GM12891 (cell line): Measurements from ENCODE around the gene RBM20.

Experiments
- POLR2A ChIP-seq: IDR thresholded peaks from 2 replicates; pipeline ENCODE4 v1.6.1; 2011; ENCODE audit warnings: low read depth, low read length, control low read depth
- POLR2AphosphoS5 ChIP-seq: IDR thresholded peaks from 2 replicates; pipeline ENCODE4 v1.6.1; 2011; ENCODE audit warnings: low read depth, low read length, control low read depth
- POU2F2 ChIP-seq: IDR thresholded peaks from 2 replicates; pipeline ENCODE4 v1.6.1; 2011; ENCODE audit warnings: low read depth, mild to moderate bottlenecking, control low read depth, low read length, moderate library complexity
- SPI1 ChIP-seq: IDR thresholded peaks from 2 replicates; pipeline ENCODE4 v1.6.1; 2011; ENCODE audit warnings: low read depth, low read length, control low read depth
- TAF1 ChIP-seq: IDR thresholded peaks from 2 replicates; pipeline ENCODE4 v1.6.1; 2011; ENCODE audit warnings: low read depth, low read length, control low read depth

DNA sequence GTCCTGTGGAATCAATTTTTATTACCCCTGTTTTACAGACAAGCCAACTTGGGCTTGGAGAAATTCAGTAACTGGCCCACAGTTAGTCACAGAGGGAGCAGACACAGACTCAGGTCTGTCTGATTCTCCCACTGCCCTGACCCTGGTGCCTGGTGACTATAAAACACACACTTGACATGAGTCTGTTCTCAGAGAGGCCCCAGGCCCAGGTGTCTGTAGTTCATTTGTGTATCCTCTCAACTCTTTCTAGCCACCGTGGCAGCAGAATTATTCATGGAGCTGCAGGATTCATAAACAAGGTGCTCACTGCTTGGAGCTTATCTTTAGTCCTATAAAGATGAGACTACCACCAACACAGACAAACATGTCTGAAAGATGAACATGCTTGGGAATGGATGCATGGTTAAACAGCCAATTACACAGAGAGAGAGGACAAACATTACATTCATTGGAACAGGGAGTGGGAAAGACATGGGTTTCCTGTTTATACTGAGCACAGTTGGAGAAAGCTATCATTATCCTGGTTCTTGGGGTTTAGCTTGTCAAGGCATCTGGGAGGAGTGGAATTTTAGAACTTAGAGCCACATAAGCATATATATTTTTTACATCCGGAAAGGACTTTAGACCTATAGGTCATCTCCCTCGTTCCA is 148.5 kb downstream of the RBM20 start:
- no peak for TF ChIP-seq SPI1
- no peak for TF ChIP-seq POLR2A
- no peak for TF ChIP-seq POLR2AphosphoS5
- no peak for TF ChIP-seq TAF1
- TF ChIP-seq POU2F2 = no peak
